Ovary (tissue), 9 donors: Measurements from ENCODE around the gene GTF3C4. TPM values are rescaled to one million over a fixed set of nuclear protein-coding genes. Genes with fewer than 3 reads are reported as not detected.

Experiments
- DNase-seq, 5 donors: peaks; one replicate each; pipeline ENCODE4 v3.0.0-alpha.2; 2019 to 2020
- H3K27ac ChIP-seq, 2 donors: fragments of 200-600 bp; one replicate each; pipeline versions ENCODE4 v1.5.1 to v1.8.0; 2019 to 2022
- H3K27me3 ChIP-seq: fragments of 200-600 bp; one replicate; pipeline ENCODE4 v1.8.0; 2022
- H3K36me3 ChIP-seq: fragments of 200-600 bp; sonication (generic); one replicate; pipeline ENCODE4 v1.5.1; 2019
- H3K4me1 ChIP-seq: one replicate; pipeline ENCODE4 v1.8.1; 2013; ENCODE audit warnings: mild to moderate bottlenecking, moderate library complexity; ENCODE audit not compliant: insufficient read depth
- H3K4me3 ChIP-seq: fragments of 200-600 bp; sonication (generic); one replicate; pipeline ENCODE4 v1.5.1; 2017
- H3K9me3 ChIP-seq, 2 donors: fragments of 200-600 bp in 1 of 2; sonication (generic) in 1 of 2; one replicate each; pipeline versions ENCODE4 v1.5.1 to v1.8.1; 2013 to 2019; ENCODE audit warnings: mild to moderate bottlenecking in 1 of 2, moderate library complexity in 1 of 2
- CTCF ChIP-seq, 3 donors: fragments of 450-650 bp in 2 of 3; fragments of 200-600 bp in 1 of 3; IDR thresholded peaks; one replicate each; pipeline versions ENCODE4 v1.5.1 to v1.8.0; 2016 to 2022; ENCODE audit warnings: antibody characterized with exemption in 3 of 3, mild to moderate bottlenecking in 1 of 3
- EP300 ChIP-seq: sonication (generic); formaldehyde crosslinking; IDR thresholded peaks from one replicate; pipeline ENCODE4 v1.6.1; 2017; ENCODE audit warnings: antibody characterized with exemption
- POLR2A ChIP-seq: fragments of 450-650 bp; IDR thresholded peaks from one replicate; pipeline ENCODE4 v1.6.1; 2017; ENCODE audit warnings: antibody characterized with exemption, mild to moderate bottlenecking, moderate library complexity
- WGBS, 3 donors: extraction: QIAGEN DNeasy Blood & Tissue Kit in 1 of 3; methylation state at CpG; one replicate each; pipeline versions ENCODE4 v1.1.5 to v1.1.7; 2013 to 2017; 5-methylcytosine and 5-hydroxymethylcytosine counted together
- intact Hi-C, 4 donors: fragments of 100-400 bp; cut with DNase I; formaldehyde crosslinking; loops; one replicate each; pipeline versions ENCODE4 v1.11.0 to v1.15.1; 2022 to 2023
- polyA plus RNA-seq, 2 donors: library from polyadenylated mRNA; stranded (reverse); fragments of 200-250 nt in 1 of 2; fragments of 350-450 nt in 1 of 2; fragmentation: Illumina TruSeq in 1 of 2; extraction: RNeasy Lipid Tissue Mini Kit (QIAGEN cat#74804) in 1 of 2; gene quantifications; one replicate each; pipeline ENCODE4 v1.2.3, GENCODE V29; 2013 to 2014
- total RNA-seq, 7 donors: library from RNA; depleted of rRNA in 2 of 7; stranded (reverse); fragments of >200 nt in 2 of 7; fragmentation: NEBNext Ultra II Directional in 3 of 7; extraction: Animal tissue kit (Norgen Biotek cat#: 25700) in 3 of 7; gene quantifications; one replicate each; pipeline versions ENCODE4 v1.1.0 to v1.2.4, GENCODE V29; 2016 to 2023
- donor health status: DM: no; HTN: no; CAD: no; lungs with moderate emphysema.
- donor health status: DM: no; HTN: no; CAD: no.
- donor health status: Bipolar disorder and iron deficiency.
- donor health status: DM: yes; HTN: yes; CAD: no.
- donor health status: DM: no; HTN: no; CAD: no.
- donor health status: DM: yes; HTN: yes; CAD: no.

GTF3C4 gene
- total and polyA plus RNA-seq, 9 donors, result 7.0 to 19.4 (median 15.5) TPM

GRCh38 chr9:132739710-132740310 is 69.5 kb downstream of the GTF3C4 start:
- Histone ChIP-seq H3K4me1 (no peaks in the 10 kb centered on the region), H3K36me3 (no peaks in the 10 kb centered on the region), H3K27ac (no peak overlapping the region), H3K9me3 (no peaks in the 10 kb centered on the region), H3K4me3 (no peak overlapping the region), H3K27me3 (no peaks in the 10 kb centered on the region)
- TF ChIP-seq POLR2A (no peak), EP300 (no peak), CTCF (IDR thresholded peaks at IDR 0.05) (no peak)
- WGBS, 3 donors, result 94 to 96% (median 95%) methylated on average over 9 of the region's 9 CpGs
- no peak for DNase-seq
- intact Hi-C loops, result no loop called here

GRCh38 chr9:132740526-132741309 is 70.5 kb downstream of the GTF3C4 start:
- Histone ChIP-seq H3K4me1 (no peaks in the 10 kb centered on the region), H3K36me3 (no peaks in the 10 kb centered on the region), H3K27me3 (no peaks in the 10 kb centered on the region), H3K27ac (no peak overlapping the region), H3K4me3 (no peak overlapping the region), H3K9me3 (no peaks in the 10 kb centered on the region)
- DNase-seq, result no peak
- 84 to 88% (median 86%) methylated on average over 15 of the region's 15 CpGs for WGBS, 3 donors
- no peak for TF ChIP-seq EP300
- no peak for TF ChIP-seq CTCF (IDR thresholded peaks at IDR 0.05)
- TF ChIP-seq POLR2A, result no peak
- intact Hi-C loops, result no loop called here

GRCh38 chr9:132742821-132743311 is 72.6 kb downstream of the GTF3C4 start:
- H3K36me3 ChIP-seq, result no peaks in the 10 kb centered on the region
- intact Hi-C loops, result no loop called here

More at GRCh38 chr9:132742821-132743311, 72.6 kb downstream of the GTF3C4 start:
- no peaks in the 10 kb centered on the region for H3K9me3 ChIP-seq
- H3K27me3 ChIP-seq, result no peaks in the 10 kb centered on the region
- no peak for TF ChIP-seq POLR2A
- TF ChIP-seq CTCF (IDR thresholded peaks at IDR 0.05), result no peak
- TF ChIP-seq EP300, result no peak
- no peak for DNase-seq
- WGBS, 3 donors, result 57 to 58% (median 57%) methylated on average over 13 to 17 of the region's 17 CpGs
- H3K4me3 ChIP-seq, result no peak overlapping the region
- no peaks in the 10 kb centered on the region for H3K4me1 ChIP-seq
- H3K27ac ChIP-seq, result no peak overlapping the region
